ENCODE measurements around the gene NHSL1. TPM values are rescaled to one million over a fixed set of nuclear protein-coding genes. Genes with fewer than 3 reads are reported as not detected.

The NHSL1 gene
- total and polyA plus RNA-seq, 2 donors (not counting 3 experiments of a cell fraction or from before 2014, with no cell fraction given), result 24.8 to 55.0 TPM

- Histone ChIP-seq H4K20me1 (replicated peaks; ENCODE audit: control insufficient read depth, extremely low read depth, insufficient read depth, low read length) (peaks cover 3% of the 10 kb centered on the region), H3K9me1 (replicated peaks; ENCODE audit: control insufficient read depth, extremely low read depth, insufficient read depth, low read length) (no peaks in the 10 kb centered on the region), H3K27me3 (ENCODE audit: control insufficient read depth in 2 of 2, insufficient read depth in 2 of 2, low read length in 2 of 2) (no peaks in the 10 kb centered on the region), H3K9me3 (replicated peaks; ENCODE audit: control insufficient read depth, insufficient read depth, low read length) (no peaks in the 10 kb centered on the region), H2AFZ (ENCODE audit: low read depth, low read length) (no peak overlapping the region), H3K27ac (ENCODE audit: insufficient read depth, low read depth, low read length) (no peak overlapping the region), H3K4me1 (ENCODE audit: control insufficient read depth, extremely low read depth, insufficient read depth, low read length) (peaks cover 27% of the 10 kb centered on the region), H3K4me2 (ENCODE audit: insufficient read depth, low read length) (no peak overlapping the region), H3K79me2 (ENCODE audit: control insufficient read depth, insufficient read depth, low read length) (peaks cover 78% of the 10 kb centered on the region), H3K36me3 (ENCODE audit: control insufficient read depth in 2 of 2, extremely low read depth in 1 of 2, insufficient read depth in 2 of 2, low read length in 2 of 2) (no peaks in the 10 kb centered on the region), H3K9ac (replicated peaks; ENCODE audit: extremely low read depth, insufficient read depth, low read length) (no peak overlapping the region), H3K4me3 (replicated peaks in 1 of 3; ENCODE audit: insufficient read depth in 1 of 3, low read depth in 1 of 3, low read length in 3 of 3) (no peak overlapping the region)
- ChIA-PET POLR2A (no interaction called here), CTCF (interaction anchor here (0.9 to 2.6 kb wide), 3 partner anchors 16 to 66 kb away, joined by 3 to 8 read pairs (median 4); no protein-coding TSS in a partner anchor)
- dilution Hi-C loops (cut with MboI; ENCODE audit: extremely low pct_ligation_motif_present, low sequenced_read_pairs) (no loop called here), intact Hi-C loops (cut with micrococcal nuclease) (no loop called here)
- FAIRE-seq (no peak), DNase-seq (ENCODE audit: low read depth, low spot score) (no peak)
- no TSS peak for BruUV-seq (replicated peaks)
- TF ChIP-seq FOS (IDR thresholded peaks at IDR 0.05; ENCODE audit: borderline replicate concordance, insufficient read depth, low read length), result no peak
- no peak for TF ChIP-seq POLR2A (IDR thresholded peaks at IDR 0.05; ENCODE audit: low read depth, low read length)
- TF ChIP-seq EZH2 (IDR thresholded peaks at IDR 0.05; ENCODE audit: borderline replicate concordance, low read depth, low read length, severe bottlenecking), result no peak
- no peak for TF ChIP-seq MAX (IDR thresholded peaks at IDR 0.05; ENCODE audit: insufficient read depth, insufficient read length)
- no peak for TF ChIP-seq MYC (IDR thresholded peaks at IDR 0.05; ENCODE audit: low read depth, low read length)
- no peak for TF ChIP-seq JUN (IDR thresholded peaks at IDR 0.05; ENCODE audit: borderline replicate concordance, insufficient read depth, insufficient read length, low read depth)
- no peak for TF ChIP-seq CTCF (IDR thresholded peaks at IDR 0.05; ENCODE audit: extremely low read depth in 1 of 2, insufficient read depth in 1 of 2, low read depth in 1 of 2, low read length in 2 of 2)
- TF ChIP-seq POLR2AphosphoS5 (IDR thresholded peaks at IDR 0.05; ENCODE audit: insufficient read depth, low read depth, low read length), result no peak
- TF ChIP-seq GATA2 (IDR thresholded peaks at IDR 0.05; ENCODE audit: insufficient read depth, insufficient read length, low read depth, low read length), result no peak
Measured at GRCh38 chr6:138524526-138524925, 25.2 kb upstream of the NHSL1 start.

Measured in endothelial cell of umbilical vein (primary cell).